ENCODE data around the gene ERVH48-1. TPM values are rescaled to one million over a fixed set of nuclear protein-coding genes. Genes with fewer than 3 reads are reported as not detected.
"Not testable (repeated sequence)": the region's sequence is repeated elsewhere in the genome, so short reads cannot be mapped to it uniquely, and the experiment has no call there.

ERVH48-1 gene
- total RNA-seq, 2 donors from 2014 or later, result 0.05 TPM; not detected in 1

DNA sequence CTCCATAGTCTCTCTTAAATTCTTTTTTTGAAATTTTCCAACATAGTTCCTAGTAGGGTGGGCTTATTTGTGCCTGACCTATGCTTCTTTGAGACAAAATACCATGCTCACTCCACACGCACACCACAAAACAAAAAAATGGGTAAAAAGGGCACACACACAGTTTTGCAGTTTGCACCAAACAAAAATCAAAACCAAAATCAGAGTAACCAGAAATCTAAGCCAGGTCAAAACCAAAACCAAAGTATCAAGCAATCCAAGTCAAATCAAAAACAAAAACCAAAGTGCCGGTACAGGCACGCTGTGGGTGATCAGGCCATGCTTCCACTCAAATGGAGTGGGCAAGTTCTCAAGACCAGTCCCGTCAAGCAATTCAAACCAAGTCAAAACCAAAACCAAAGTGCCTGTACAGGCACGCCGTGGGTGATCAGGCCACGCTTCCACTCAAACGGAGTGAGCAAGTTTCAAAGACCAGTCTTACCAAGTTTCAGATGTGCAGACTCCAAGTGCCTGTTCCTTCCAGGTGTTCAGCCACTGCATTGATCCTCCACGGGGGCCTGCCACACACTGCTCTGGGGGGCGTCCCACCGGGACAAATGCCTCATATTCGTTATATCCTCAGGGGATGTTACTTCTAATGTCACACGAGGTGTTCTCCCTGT is 23.8 kb upstream of the ERVH48-1 start:
- H3K9me3 ChIP-seq; H3K27ac ChIP-seq; H3K4me3 ChIP-seq; H3K4me1 ChIP-seq (replicated peaks); H3K36me3 ChIP-seq; H3K27me3 ChIP-seq (replicated peaks; ENCODE audit: insufficient read depth); intact Hi-C loops (cut with DNase I): not testable (repeated sequence)
- 50% methylated on average over 13 of the region's 13 CpGs for WGBS
- peak; percentile 11 for TF ChIP-seq POLR2AphosphoS5 (IDR thresholded peaks at IDR 0.05)
- DNase-seq (ENCODE audit: low spot score), result peak; percentile 13

- no peak for DNase-seq (ENCODE audit: low spot score)
- no peaks in the 10 kb centered on the region for H3K27me3 ChIP-seq (replicated peaks; ENCODE audit: insufficient read depth)
- 72% methylated on average over 6 of the region's 6 CpGs for WGBS
- no peaks in the 10 kb centered on the region for H3K9me3 ChIP-seq
- intact Hi-C loops (cut with DNase I), result no loop called here
- no peak overlapping the region for H3K27ac ChIP-seq
- no peak overlapping the region for H3K4me3 ChIP-seq
- no peaks in the 10 kb centered on the region for H3K36me3 ChIP-seq
- H3K4me1 ChIP-seq (replicated peaks), result no peaks in the 10 kb centered on the region
- TF ChIP-seq CTCF (IDR thresholded peaks at IDR 0.05) (no peak), POLR2A (IDR thresholded peaks at IDR 0.05) (no peak), POLR2AphosphoS5 (IDR thresholded peaks at IDR 0.05) (no peak)
Observed at GRCh38 chr21:42942244-42942643, 16.8 kb upstream of the ERVH48-1 start.

DNA sequence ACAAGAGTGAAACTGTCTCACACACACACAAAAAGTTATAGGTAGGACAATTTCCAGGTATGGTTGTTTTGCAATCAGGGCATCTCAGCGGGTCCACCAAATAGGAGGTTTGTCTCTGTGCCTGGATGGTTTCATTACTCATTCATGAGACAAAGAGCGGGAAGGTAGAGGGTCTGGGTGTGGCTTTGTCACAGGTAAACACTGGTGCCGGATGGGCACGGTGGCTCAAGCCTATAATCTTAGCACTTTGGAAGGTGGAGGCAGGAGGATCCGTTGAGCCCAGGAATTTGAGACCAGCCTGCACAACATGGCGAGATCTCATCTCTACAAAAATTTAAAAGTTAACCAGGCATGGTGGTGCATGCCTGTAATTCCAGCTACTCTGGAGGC is 16.3 kb upstream of the ERVH48-1 start:
- intact Hi-C loops (cut with DNase I), result no loop called here
- H3K4me1 ChIP-seq (replicated peaks), result no peaks in the 10 kb centered on the region
- TF ChIP-seq POLR2AphosphoS5 (IDR thresholded peaks at IDR 0.05) (no peak), CTCF (IDR thresholded peaks at IDR 0.05) (no peak), POLR2A (IDR thresholded peaks at IDR 0.05) (no peak)
- H3K9me3 ChIP-seq, result no peaks in the 10 kb centered on the region
- no peak overlapping the region for H3K27ac ChIP-seq
- 78% methylated on average over 6 of the region's 6 CpGs for WGBS
- no peak overlapping the region for H3K4me3 ChIP-seq
- DNase-seq (ENCODE audit: low spot score), result no peak
- no peaks in the 10 kb centered on the region for H3K27me3 ChIP-seq (replicated peaks; ENCODE audit: insufficient read depth)
- no peaks in the 10 kb centered on the region for H3K36me3 ChIP-seq

GRCh38 chr21:42939582-42940413 is 14.4 kb upstream of the ERVH48-1 start:
- TF ChIP-seq CTCF (IDR thresholded peaks at IDR 0.05) (no peak), POLR2A (IDR thresholded peaks at IDR 0.05) (no peak), POLR2AphosphoS5 (IDR thresholded peaks at IDR 0.05) (peak; percentile 84)
- Histone ChIP-seq H3K27me3 (replicated peaks; ENCODE audit: insufficient read depth) (no peaks in the 10 kb centered on the region), H3K36me3 (no peaks in the 10 kb centered on the region), H3K4me3 (no peak overlapping the region), H3K27ac (peak overlapping the region in 1 of 2 donors; percentile 61), H3K9me3 (no peaks in the 10 kb centered on the region), H3K4me1 (replicated peaks) (no peaks in the 10 kb centered on the region)
- intact Hi-C loops (cut with DNase I), result no loop called here
- peak; percentile 84 for DNase-seq (ENCODE audit: low spot score)
- 19% methylated on average over 16 of the region's 16 CpGs for WGBS

DNA sequence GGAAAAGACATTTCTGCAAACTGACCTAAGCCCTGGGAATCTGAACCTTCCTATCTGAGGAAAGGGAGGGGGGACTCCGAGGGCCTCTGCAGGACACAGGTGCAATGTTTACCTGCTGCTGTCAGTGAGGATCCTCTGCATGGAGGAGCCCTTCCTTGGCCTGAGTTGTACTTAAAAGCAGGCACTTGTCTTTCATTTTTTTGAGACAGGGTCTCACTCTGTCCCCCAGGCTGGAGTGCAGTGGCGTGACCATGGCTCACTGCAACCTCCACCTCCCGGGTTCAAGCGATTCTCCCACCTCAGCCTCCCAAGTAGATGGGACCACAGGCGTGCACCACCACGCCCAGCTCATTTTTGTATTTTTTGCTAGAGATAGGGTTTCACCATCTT is 13.2 kb upstream of the ERVH48-1 start:
- H3K4me1 ChIP-seq (replicated peaks); H3K9me3 ChIP-seq; H3K4me3 ChIP-seq; H3K27ac ChIP-seq; H3K36me3 ChIP-seq; intact Hi-C loops (cut with DNase I); H3K27me3 ChIP-seq (replicated peaks; ENCODE audit: insufficient read depth); DNase-seq (ENCODE audit: low spot score): not testable (repeated sequence)
- WGBS, result 92% methylated on average over 6 of the region's 6 CpGs
